Fibroblast of the aortic adventitia (primary cell): ENCODE measurements around the gene LYZL2. TPM values are rescaled to one million over a fixed set of nuclear protein-coding genes. Genes with fewer than 3 reads are reported as not detected.

Experiments
- DNase-seq: peaks from one replicate; pipeline ENCODE4 v3.0.0-alpha.2; 2010; ENCODE audit warnings: low read depth
- H3K4me3 ChIP-seq: 2 replicates; pipeline ENCODE4 v1.5.1; 2011; ENCODE audit warnings: low read depth, mild to moderate bottlenecking, control low read depth, low read length, moderate library complexity
- CTCF ChIP-seq: IDR thresholded peaks from 2 replicates; pipeline ENCODE4 v1.5.1; 2011; ENCODE audit warnings: mild to moderate bottlenecking, low read length, control low read depth, inconsistent platforms; ENCODE audit not compliant: insufficient read depth
- total RNA-seq: library from RNA; depleted of rRNA; stranded (reverse); fragments of >200 nt; gene quantifications from 2 replicates; pipeline ENCODE4 v1.2.3, GENCODE V29; 2012; ENCODE audit warnings: low replicate concordance

LYZL2 gene
- total RNA-seq, 1 donor = not detected

DNA sequence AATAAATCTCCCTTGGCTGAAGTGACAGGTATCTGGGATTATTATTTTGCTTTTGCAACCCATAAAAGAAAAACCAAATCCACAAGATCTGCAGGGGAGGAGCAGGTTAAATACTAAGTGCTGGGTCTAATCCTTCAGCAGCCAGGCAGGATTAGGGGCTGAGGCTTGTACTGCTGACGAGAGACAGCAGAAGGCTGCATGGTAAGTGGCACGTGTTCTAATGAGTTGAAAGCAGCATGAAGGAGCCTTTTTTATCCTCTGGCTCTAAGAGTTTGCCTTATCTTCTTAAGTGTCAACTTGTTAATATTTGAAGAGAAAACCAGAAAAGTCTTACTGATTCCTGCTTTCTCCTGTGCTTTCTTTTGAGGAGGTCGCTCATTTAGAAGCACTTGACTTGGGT lies 50.0 kb downstream of the LYZL2 start:
- no peak for DNase-seq
- no peak for TF ChIP-seq CTCF
- H3K4me3 ChIP-seq = no peak overlapping the region

GRCh38 chr10:30577048-30577447 lies 52.5 kb downstream of the LYZL2 start:
- DNase-seq = no peak
- H3K4me3 ChIP-seq = no peak overlapping the region
- no peak for TF ChIP-seq CTCF

- TF ChIP-seq CTCF = no peak
- H3K4me3 ChIP-seq = no peak overlapping the region
- no peak for DNase-seq
These were observed 52.9 kb downstream of the LYZL2 start for GRCh38 chr10:30576641-30577040.

GRCh38 chr10:30574432-30574796 lies 55.1 kb downstream of the LYZL2 start:
- H3K4me3 ChIP-seq = no peak overlapping the region
- TF ChIP-seq CTCF = no peak
- DNase-seq = no peak

GRCh38 chr10:30573721-30574431 lies 55.7 kb downstream of the LYZL2 start:
- no peak for DNase-seq
- no peak for TF ChIP-seq CTCF
- no peak overlapping the region for H3K4me3 ChIP-seq

DNA sequence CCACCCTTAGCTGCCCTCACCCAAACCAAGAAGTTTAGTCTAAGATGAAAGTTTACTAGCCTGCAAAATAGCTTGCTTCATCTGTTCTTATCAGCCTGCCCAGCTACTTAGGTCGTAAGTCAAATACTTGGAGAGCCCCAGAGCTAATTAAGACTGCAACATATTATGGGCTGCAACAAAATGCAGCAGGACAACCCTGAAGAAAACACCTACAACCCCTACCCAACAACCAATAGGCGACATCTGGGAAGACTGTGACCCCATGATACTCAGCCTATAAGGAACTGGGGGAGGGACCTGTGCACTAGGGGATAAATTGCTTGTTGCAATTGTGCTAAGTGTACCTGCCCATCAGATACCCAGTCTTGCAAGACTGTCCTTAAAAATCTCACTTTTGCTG lies 64.1 kb downstream of the LYZL2 start:
- no peak overlapping the region for H3K4me3 ChIP-seq
- DNase-seq = no peak
- TF ChIP-seq CTCF = no peak

GRCh38 chr10:30562787-30563186 lies 66.8 kb downstream of the LYZL2 start:
- no peak for TF ChIP-seq CTCF
- DNase-seq = no peak
- H3K4me3 ChIP-seq = no peak overlapping the region
